Parathyroid adenoma (tissue), 2 donors: Measurements from ENCODE around the gene AMH.

Source experiments
- H2AFZ ChIP-seq: fragments of 300-600 bp; sonication (generic); one replicate; pipeline ENCODE4 v1.7.0; 2017; ENCODE audit warnings: antibody characterized with exemption, mild to moderate bottlenecking
- H3K27ac ChIP-seq: fragments of 300-600 bp; sonication (generic); one replicate; pipeline ENCODE4 v1.7.0; 2017
- H3K27me3 ChIP-seq: fragments of 300-600 bp; sonication (generic); one replicate; pipeline ENCODE4 v1.7.0; 2017; ENCODE audit warnings: low read length; ENCODE audit not compliant: control insufficient read depth, insufficient read depth
- H3K36me3 ChIP-seq: fragments of 300-600 bp; sonication (generic); one replicate; pipeline ENCODE4 v1.7.0; 2017; ENCODE audit warnings: low read length; ENCODE audit not compliant: control insufficient read depth, insufficient read depth
- H3K4me1 ChIP-seq: fragments of 300-600 bp; sonication (generic); one replicate; pipeline ENCODE4 v1.7.0; 2017; ENCODE audit warnings: control low read depth
- H3K4me2 ChIP-seq: fragments of 300-600 bp; sonication (generic); one replicate; pipeline ENCODE4 v1.7.0; 2017; ENCODE audit warnings: low read length
- H3K4me3 ChIP-seq: fragments of 300-600 bp; sonication (generic); one replicate; pipeline ENCODE4 v1.7.0; 2017; ENCODE audit warnings: low read depth, low read length
- H3K79me2 ChIP-seq: fragments of 300-600 bp; sonication (generic); one replicate; pipeline ENCODE4 v1.7.0; 2017; ENCODE audit warnings: control low read depth
- H3K9ac ChIP-seq: fragments of 300-600 bp; sonication (generic); one replicate; pipeline ENCODE4 v1.7.0; 2017; ENCODE audit warnings: mild to moderate bottlenecking
- H3K9me3 ChIP-seq: fragments of 300-600 bp; sonication (generic); one replicate; pipeline ENCODE4 v1.7.0; 2017; ENCODE audit warnings: low read length; ENCODE audit not compliant: control insufficient read depth
- CTCF ChIP-seq: fragments of 300-600 bp; sonication (generic); IDR thresholded peaks from one replicate; pipeline ENCODE4 v1.7.0; 2017; ENCODE audit warnings: antibody characterized with exemption, mild to moderate bottlenecking
- donor health status: primary hyperparathyroidism.

The AMH gene

GRCh38 chr19:2231621-2232221, 17.4 kb upstream of the AMH start:
- no peak overlapping the region for H3K4me2 ChIP-seq
- H2AFZ ChIP-seq, result no peak overlapping the region
- no peaks in the 10 kb centered on the region for H3K9me3 ChIP-seq
- H3K4me3 ChIP-seq, result no peak overlapping the region
- H3K79me2 ChIP-seq, result peaks cover 9% of the 10 kb centered on the region
- no peak for TF ChIP-seq CTCF
- H3K9ac ChIP-seq, result no peak overlapping the region
- H3K27ac ChIP-seq, result no peak overlapping the region
- H3K27me3 ChIP-seq, result no peaks in the 10 kb centered on the region
- H3K36me3 ChIP-seq, result no peaks in the 10 kb centered on the region
- H3K4me1 ChIP-seq, result no peaks in the 10 kb centered on the region

GRCh38 chr19:2232286-2233151, 16.6 kb upstream of the AMH start:
- no peak overlapping the region for H3K4me2 ChIP-seq
- no peak overlapping the region for H2AFZ ChIP-seq
- no peaks in the 10 kb centered on the region for H3K36me3 ChIP-seq
- no peak overlapping the region for H3K9ac ChIP-seq
- no peaks in the 10 kb centered on the region for H3K9me3 ChIP-seq
- H3K79me2 ChIP-seq, result peaks cover 15% of the 10 kb centered on the region
- H3K27ac ChIP-seq, result no peak overlapping the region
- no peaks in the 10 kb centered on the region for H3K27me3 ChIP-seq
- no peak for TF ChIP-seq CTCF
- peaks cover 1% of the 10 kb centered on the region for H3K4me1 ChIP-seq
- no peak overlapping the region for H3K4me3 ChIP-seq

- Histone ChIP-seq H2AFZ (no peak overlapping the region), H3K27me3 (no peaks in the 10 kb centered on the region), H3K36me3 (no peaks in the 10 kb centered on the region), H3K4me3 (no peak overlapping the region), H3K9me3 (no peaks in the 10 kb centered on the region), H3K4me2 (no peak overlapping the region), H3K79me2 (peaks cover 28% of the 10 kb centered on the region), H3K27ac (no peak overlapping the region), H3K4me1 (peaks cover 7% of the 10 kb centered on the region), H3K9ac (no peak overlapping the region)
- TF ChIP-seq CTCF, result no peak
Measured at GRCh38 chr19:2233601-2234280, 15.4 kb upstream of the AMH start.

- Histone ChIP-seq H3K79me2 (peaks cover 38% of the 10 kb centered on the region), H3K4me1 (peaks cover 7% of the 10 kb centered on the region), H3K36me3 (no peaks in the 10 kb centered on the region), H3K4me2 (peak overlapping the region; percentile 100), H3K4me3 (peak overlapping the region; percentile 94), H3K9me3 (no peaks in the 10 kb centered on the region), H3K9ac (peak overlapping the region; percentile 22), H2AFZ (peak overlapping the region; percentile 76), H3K27me3 (no peaks in the 10 kb centered on the region), H3K27ac (peak overlapping the region; percentile 94)
- no peak for TF ChIP-seq CTCF
Measured at GRCh38 chr19:2234996-2235380, 14.1 kb upstream of the AMH start.
